ENCODE data around the gene CNTLN. TPM values are rescaled to one million over a fixed set of nuclear protein-coding genes. Genes with fewer than 3 reads are reported as not detected.
"Not testable (repeated sequence)": the region's sequence is repeated elsewhere in the genome, so short reads cannot be mapped to it uniquely, and the experiment has no call there.

The CNTLN gene
- total RNA-seq, 2 donors from 2014 or later: 10.8 to 10.9 TPM

GRCh38 chr9:17165764-17166163 is 30.9 kb downstream of the CNTLN start:
- intact Hi-C loops (cut with DNase I): no loop called here
- DNase-seq (ENCODE audit: low spot score): no peak

GRCh38 chr9:17166346-17166745 is 31.5 kb downstream of the CNTLN start:
- intact Hi-C loops (cut with DNase I): no loop called here
- no peak for DNase-seq (ENCODE audit: low spot score)

DNA sequence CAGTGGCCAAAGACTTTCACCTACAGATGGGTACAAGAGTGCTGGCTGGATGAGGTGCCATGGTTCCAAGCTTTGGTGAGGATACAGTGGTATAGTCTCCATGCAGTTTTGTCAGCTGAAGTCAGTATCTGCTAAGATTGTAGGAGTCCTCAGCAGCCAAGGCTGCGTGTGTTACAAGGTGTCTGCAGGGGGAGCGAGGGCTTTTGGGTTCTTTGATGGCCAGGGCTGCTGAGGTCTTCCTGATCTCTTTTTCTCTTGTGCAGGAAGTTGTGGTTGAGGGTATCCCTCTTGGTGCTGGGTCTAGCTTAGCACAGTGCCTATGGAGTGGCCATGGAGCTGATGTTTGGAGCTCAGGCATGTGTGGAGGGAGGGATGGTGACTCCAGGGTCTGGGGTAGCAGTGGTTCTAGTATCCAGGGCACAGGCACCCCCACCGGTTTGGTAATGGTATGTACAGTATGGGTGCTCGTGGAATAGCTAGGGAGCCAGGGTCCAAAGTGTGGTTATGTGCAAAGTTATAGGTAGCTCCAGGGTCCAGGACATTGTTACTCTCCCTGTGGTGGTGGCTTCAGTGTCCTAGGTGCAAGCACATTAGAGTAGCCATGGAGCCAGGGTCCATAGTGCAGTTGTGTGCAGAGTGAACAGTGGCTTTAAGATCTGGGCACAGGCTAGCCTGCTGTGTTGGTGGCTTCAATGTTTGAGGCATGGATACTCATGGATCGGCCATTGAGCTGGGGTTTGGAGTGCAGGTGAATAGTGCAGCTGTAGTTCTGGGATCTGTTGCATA is 36.7 kb downstream of the CNTLN start:
- intact Hi-C loops (cut with DNase I): no loop called here

GRCh38 chr9:17177496-17177895 is 42.7 kb downstream of the CNTLN start:
- DNase-seq (ENCODE audit: low spot score); intact Hi-C loops (cut with DNase I): not testable (repeated sequence)

More for the DNA sequence above, 36.7 kb downstream of the CNTLN start:
- no peak for DNase-seq (ENCODE audit: low spot score)

- intact Hi-C loops (cut with DNase I): no loop called here
- no peak for DNase-seq (ENCODE audit: low spot score)
Measured at GRCh38 chr9:17185481-17186029, 50.7 kb downstream of the CNTLN start.

GRCh38 chr9:17191082-17191481 is 56.2 kb downstream of the CNTLN start:
- DNase-seq (ENCODE audit: low spot score): no peak
- intact Hi-C loops (cut with DNase I): no loop called here

- DNase-seq (ENCODE audit: low spot score): no peak
- intact Hi-C loops (cut with DNase I): no loop called here
Measured at GRCh38 chr9:17204611-17205152, 69.8 kb downstream of the CNTLN start.

DNA sequence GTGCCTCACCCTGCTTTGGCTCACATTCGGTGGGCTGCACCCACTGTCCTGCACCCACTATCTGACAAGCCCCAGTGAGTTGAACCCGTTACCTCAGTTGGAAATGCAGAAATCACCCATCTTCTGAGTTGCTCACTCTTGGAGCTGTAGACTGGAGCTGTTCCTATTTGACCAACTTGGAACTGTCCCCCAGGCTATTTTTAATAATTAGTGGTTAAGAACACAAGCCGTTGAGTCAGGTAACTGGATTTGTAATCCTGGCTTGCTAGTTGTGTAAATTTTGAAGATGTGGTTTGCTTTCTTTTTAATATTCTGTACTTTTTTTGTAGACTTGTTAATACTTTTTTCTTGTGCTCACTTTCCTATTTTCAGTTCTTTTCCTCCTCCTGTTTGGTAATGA is 81.2 kb downstream of the CNTLN start:
- intact Hi-C loops (cut with DNase I): no loop called here
- DNase-seq (ENCODE audit: low spot score): no peak

DNA sequence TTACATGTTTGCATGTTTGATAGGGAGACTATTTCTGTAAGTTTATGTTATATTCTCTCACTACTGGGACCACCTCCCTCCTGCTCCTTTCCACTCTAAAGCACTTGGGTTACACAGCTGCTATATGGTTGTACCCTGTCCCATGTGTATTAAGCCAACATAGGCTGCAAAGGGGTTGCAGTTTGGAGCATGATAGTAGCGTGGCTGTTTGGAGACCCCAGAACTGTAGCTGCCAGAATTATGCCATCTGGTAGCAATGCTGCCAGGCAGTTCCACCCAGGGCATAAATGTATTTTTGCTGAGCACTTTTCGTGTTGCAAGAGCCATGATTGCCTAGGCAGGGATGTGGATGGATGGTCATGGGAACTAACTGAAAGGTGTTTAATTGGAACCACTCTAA is 81.8 kb downstream of the CNTLN start:
- intact Hi-C loops (cut with DNase I): no loop called here

DNA sequence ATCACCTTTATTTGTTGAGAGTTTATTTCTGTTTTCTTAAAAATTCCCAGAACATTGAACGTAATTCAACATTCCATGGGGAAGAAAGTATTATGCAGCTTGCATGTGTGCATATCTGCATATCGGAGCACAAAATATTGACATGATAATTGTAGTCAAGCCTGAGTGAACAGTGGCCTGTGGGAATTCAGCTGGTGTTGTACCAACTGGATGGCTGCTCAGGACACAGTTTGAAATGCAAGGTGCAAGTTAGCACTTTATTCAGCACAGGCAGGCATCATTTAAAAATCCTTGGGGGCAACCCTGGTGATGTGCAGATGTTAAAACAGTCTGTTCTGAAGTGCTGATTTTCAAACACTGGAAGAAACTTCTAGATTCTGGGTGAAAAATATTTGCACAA is 82.4 kb downstream of the CNTLN start:
- intact Hi-C loops (cut with DNase I): no loop called here
- no peak for DNase-seq (ENCODE audit: low spot score)

More for the DNA sequence above, 81.8 kb downstream of the CNTLN start:
- no peak for DNase-seq (ENCODE audit: low spot score)

DNA sequence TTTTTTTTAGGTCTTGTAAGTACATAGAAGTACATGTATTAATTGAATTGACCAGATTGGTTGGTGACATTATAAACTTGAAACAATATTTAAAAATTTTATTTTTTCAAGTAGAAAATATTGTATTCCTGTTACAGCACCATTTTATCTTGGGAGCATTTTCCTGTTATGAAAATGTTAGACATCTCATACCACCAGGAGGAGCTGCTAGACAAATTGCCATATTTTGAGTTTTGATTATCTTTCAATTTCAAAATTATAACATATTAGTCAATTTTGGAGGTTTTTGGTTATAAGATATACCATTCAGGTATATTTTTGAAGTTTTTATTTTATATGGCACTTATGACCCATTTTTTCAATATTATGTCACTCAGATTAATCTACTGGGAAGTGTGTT is 84.4 kb downstream of the CNTLN start:
- intact Hi-C loops (cut with DNase I): no loop called here

GRCh38 chr9:17222932-17223331 is 88.1 kb downstream of the CNTLN start:
- intact Hi-C loops (cut with DNase I): no loop called here

More for the DNA sequence above, 84.4 kb downstream of the CNTLN start:
- DNase-seq (ENCODE audit: low spot score): no peak

GRCh38 chr9:17225407-17225806 is 90.6 kb downstream of the CNTLN start:
- no peak for DNase-seq (ENCODE audit: low spot score)
- intact Hi-C loops (cut with DNase I): no loop called here

More at GRCh38 chr9:17222932-17223331, 88.1 kb downstream of the CNTLN start:
- no peak for DNase-seq (ENCODE audit: low spot score)

DNA sequence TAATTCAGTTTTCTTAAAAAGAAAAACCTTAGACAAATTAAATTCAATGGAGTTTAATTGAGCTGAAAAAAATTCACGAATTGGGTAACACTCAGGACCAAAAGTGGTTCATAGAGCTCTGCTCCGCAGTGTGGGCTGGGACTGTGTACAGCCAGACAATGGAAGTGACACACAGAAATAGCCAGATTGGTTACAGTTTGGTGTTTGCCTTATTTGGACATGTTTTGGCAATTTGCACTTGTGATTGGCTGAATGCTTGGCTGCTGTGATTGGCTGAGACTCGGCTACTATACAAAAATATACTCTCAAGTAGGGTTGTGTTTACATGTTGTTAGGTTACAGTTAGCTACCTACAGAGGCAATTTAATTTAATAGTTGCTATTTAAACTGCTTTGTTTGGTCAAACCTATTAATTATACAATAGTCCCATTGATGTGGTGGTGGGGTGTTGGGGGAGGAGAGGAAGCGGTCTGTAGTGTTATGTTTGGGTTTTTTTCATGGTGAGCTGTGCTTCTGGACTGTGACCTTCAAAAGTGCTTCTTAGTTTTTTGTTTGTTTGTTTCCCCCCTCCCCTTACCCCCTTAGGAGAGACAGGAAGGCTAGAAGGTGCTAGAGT is 95.2 kb downstream of the CNTLN start:
- intact Hi-C loops (cut with DNase I): no loop called here
- no peak for DNase-seq (ENCODE audit: low spot score)

- intact Hi-C loops (cut with DNase I): no loop called here
- no peak for DNase-seq (ENCODE audit: low spot score)
Measured at GRCh38 chr9:17230646-17231045, 95.8 kb downstream of the CNTLN start.

DNA sequence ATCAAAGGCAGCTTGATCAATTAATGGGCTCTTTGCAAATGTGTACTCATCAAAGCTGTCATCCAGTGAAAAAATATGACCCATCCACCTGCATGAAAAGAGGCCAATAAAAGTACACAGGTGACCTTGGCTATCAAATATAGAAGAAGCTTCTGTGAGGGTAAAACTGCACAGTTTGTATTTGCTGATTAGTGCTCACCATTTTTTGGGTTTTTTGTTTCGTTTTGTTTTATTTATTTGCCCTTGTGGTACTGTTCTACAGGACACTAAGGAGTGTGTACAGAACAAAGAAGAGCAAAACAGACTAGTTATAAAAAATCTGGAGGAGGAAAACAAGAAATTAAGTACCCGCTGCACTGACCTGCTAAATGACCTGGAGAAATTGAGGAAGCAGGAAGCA is 101.3 kb downstream of the CNTLN start:
- intact Hi-C loops (cut with DNase I): no loop called here
- no peak for DNase-seq (ENCODE audit: low spot score)

DNA sequence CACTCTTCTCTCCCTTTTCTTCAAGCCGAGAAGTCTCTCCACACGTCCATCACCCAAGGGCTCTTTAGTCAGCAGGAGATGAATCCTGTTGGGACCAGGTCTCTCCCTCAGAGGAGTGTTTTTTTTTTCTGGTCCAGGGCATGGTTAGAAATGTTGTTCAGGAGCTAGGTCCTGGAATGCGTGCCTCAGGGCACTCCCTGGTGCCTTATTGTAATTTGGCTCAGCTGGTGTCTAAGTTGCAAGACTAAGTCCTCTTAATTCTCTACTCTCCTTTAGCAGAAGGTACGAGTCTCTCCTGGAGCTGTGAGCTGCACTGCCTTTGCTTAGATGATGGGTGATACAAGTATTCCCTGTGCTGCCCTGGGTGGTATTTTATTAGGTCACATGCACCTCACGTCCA is 111.9 kb downstream of the CNTLN start:
- intact Hi-C loops (cut with DNase I): no loop called here
- no peak for DNase-seq (ENCODE audit: low spot score)

GRCh38 chr9:17251100-17251499 is 116.3 kb downstream of the CNTLN start:
- intact Hi-C loops (cut with DNase I): no loop called here
- DNase-seq (ENCODE audit: low spot score): no peak

DNA sequence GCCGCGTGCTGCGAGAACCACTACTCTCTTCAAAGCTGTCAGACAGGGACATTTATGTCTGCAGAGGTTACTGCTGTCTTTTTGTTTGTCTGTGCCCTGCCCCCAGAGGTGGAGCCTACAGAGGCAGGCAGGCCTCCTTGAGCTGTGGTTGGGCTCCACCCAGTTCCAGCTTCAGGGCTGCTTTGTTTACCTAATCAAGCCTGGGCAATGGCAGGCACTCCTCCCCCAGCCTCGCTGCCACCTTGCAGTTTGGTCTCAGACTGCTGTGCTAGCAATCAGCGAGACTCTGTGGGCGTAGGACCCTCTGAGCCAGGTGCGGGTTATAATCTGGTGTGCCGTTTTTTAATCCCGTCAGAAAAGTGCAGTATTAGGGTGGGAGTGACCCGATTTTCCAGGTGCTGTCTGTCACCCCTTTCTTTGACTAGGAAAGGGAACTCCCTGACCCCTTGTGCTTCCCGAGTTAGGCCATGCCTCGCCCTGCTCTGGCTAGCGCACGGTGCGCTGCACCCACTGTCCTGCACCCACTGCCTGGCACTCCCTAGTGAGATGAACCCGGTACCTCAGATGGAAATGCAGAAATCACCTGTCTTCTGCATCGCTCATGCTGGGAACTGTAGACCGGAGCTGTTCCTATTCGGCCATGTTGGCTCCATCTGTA is 133.8 kb downstream of the CNTLN start:
- DNase-seq (ENCODE audit: low spot score); intact Hi-C loops (cut with DNase I): not testable (repeated sequence)

DNA sequence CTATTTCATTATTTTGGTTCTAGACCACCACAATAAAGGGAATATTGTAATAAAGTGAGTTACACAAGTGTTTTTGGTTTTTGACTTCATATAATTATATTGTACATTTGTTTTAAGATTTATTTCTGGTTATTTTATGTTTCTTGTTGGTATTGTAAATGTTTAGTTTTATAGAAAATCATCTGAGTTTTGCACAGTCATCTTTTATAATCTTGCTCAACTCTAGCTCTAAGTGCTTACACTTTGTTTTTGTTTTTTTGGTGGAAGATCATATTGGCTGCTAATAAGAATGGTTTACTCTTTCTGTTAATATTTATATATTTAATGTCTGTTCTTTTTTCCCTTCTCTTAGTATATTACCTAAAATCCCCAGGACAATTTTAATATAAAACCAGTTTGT is 135.0 kb downstream of the CNTLN start:
- no peak for DNase-seq (ENCODE audit: low spot score)
- intact Hi-C loops (cut with DNase I): no loop called here
